HG03108 (cell line): ENCODE results near the gene ABHD17A.
"Not testable (repeated sequence)": the region's sequence is repeated elsewhere in the genome, so short reads cannot be mapped to it uniquely, and the experiment has no call there.

ENCODE experiments used
- ATAC-seq: cut with Tn5 transposase; IDR thresholded peaks from one replicate; pipeline ENCODE4 v1.9.1; 2021; ENCODE audit warnings: moderate library complexity; ENCODE audit not compliant: unreplicated experiment

The ABHD17A gene

DNA sequence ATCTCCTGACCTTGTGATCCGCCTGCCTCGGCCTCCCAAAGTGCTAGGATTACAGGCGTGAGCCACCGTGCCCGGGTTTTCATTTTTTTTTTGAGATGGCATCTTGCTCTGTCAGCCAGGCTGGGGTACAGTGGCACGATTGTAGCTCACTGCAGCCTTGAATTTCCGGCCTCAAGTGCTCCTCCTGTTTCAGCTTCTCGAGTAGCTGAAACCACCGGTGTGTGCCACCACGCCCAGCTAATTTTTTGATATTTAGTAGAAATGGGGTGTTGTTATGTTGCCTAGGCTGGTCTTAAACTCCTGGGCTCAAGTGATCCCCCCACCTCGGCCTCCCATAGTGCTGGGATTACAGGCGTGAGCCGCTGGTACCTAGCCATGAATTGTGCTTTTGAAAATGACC, 25.8 kb upstream of the ABHD17A start:
- ATAC-seq, result no peak

DNA sequence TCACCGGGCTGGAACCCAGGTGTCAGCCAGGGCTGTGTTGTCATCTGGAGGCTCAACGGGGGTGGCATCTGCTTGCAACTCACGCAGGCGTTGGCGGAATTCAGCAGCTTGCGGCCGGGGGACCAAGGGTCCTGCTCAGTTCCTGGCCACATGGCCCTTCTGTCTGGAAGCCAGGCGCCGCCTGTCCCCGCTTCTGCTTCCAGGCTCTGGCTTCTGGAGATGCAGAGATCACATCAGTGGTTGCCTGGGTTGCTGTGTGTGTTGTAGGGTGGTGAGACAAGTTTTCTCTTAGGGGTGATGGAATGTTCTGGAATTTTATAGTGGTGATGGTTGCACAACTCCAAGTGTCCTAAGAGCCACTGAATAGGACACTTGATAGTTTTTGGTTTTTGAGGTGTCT, 24.9 kb upstream of the ABHD17A start:
- ATAC-seq, result no peak

DNA sequence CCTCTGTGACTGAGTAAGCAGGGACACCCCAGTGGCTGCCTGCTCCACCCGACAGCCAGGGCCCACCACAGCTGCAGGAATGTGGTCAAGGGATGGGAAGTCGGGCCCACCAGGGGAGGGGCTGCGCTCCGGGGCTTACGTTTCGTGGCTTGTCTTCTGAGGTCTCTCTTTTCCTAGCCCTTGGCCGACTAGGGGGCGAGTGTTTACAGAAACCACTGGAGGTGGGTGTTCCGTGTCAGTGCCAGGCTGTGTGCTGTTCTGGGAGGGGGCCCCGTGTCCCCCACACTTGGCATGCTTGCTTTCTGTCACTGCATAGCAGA, 24.4 kb upstream of the ABHD17A start:
- ATAC-seq, result no peak

DNA sequence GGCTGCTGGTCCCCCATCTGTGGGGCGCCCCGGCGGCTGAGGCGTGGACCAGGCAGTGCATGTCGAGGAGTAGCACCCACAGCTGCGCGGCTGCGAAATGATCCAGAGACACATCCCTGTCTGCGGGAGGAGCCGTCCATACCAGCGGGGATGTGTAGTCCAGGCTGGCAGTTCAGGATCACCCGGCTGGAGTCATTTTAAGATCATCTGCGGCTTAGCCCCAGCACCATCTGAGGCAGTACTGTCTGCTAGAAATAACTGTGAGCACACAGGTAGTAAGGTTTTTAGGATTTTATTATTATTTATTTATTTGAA, 23.0 kb upstream of the ABHD17A start:
- ATAC-seq, result no peak

DNA sequence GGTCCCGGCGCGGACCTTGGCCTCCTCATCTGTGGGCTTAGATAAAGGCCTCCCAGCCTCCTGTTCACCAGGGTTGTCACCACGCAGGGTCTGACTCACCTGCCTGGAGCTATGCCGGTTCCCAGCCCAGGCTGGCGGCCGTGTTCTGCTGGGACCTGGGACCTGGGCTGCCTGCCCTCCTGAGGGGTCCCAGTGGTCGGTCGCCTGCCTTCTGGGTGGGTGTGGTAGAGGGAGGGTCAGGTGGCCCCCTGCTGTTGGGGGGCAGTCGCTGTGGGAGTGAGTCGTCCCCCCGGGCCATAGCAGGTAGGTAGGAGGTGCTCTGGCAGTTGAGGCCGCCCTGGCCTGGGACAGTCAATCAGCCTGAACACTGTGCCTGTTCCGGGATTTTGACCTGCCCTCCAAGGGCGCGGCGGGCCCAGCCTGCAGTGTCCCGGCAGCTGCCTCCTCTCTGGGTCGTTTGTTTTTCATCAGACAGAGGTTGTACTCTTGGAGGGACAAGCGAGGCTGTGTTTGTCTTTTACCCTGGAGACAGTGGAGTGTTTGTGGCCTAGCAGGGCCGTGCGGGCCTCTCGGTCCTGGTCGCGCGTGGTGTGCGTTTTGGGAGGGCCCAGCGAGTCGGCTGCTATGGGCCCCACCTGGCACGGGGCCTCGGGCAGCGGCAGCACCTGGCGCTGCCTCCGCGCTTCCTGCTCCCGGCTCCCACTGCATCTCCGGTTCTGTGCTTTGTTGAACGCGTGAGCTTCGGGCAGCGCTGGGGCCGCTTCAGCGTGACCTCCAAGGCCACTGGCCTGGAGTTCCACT, 22.5 kb upstream of the ABHD17A start:
- no peak for ATAC-seq

DNA sequence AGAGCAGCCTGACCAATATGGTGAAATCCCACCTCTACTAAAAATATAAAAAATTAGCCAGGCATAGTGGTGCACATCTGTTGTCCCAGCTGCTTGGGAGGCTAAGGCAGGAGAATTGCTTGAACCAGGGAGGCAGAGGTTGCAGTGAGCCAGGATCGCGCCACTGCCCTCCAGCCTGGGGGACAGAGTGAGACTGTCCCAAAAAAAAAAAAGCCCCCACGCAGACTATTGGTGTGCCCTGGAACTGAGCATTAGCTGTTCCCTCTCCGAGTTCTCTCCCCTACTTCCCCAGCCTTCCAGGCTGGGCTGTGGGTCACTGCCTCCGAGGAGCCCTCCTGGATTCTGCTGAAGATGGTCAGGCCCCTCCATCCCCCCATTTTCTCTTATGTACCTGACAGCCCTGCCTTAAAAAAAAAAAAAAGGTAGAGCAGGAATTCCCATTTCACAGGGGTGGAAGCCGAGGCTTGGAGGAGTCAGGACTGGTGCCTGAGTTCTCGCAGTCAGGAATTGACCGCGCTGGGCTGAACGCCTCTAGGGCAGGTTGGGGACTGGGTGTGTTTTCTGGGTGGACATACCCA, 21.8 kb upstream of the ABHD17A start:
- no peak for ATAC-seq

DNA sequence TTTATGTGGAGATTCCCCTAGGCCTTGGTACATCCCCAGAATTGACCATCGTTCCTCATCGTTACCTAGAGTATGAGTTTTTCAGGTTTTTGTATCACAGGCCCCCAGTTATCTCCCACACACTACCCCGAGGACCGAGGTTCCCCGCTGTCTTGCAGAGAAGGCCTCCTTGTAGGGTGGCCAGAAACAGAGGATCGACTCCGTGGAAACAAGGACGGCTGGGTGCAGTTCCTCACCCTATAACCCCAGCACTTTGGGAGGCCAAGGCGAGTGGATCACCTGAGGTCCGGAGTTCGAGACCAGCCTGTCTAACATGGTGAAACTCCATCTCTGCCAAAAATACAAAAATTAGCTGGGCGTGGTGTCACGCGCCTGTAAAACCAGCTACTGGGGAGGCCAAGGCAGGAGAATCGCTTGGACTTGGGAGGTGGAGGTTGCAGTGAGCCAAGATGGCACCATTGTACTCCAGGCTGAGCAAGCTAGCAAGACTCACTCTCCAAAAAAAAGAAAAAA, 20.6 kb upstream of the ABHD17A start:
- no peak for ATAC-seq

DNA sequence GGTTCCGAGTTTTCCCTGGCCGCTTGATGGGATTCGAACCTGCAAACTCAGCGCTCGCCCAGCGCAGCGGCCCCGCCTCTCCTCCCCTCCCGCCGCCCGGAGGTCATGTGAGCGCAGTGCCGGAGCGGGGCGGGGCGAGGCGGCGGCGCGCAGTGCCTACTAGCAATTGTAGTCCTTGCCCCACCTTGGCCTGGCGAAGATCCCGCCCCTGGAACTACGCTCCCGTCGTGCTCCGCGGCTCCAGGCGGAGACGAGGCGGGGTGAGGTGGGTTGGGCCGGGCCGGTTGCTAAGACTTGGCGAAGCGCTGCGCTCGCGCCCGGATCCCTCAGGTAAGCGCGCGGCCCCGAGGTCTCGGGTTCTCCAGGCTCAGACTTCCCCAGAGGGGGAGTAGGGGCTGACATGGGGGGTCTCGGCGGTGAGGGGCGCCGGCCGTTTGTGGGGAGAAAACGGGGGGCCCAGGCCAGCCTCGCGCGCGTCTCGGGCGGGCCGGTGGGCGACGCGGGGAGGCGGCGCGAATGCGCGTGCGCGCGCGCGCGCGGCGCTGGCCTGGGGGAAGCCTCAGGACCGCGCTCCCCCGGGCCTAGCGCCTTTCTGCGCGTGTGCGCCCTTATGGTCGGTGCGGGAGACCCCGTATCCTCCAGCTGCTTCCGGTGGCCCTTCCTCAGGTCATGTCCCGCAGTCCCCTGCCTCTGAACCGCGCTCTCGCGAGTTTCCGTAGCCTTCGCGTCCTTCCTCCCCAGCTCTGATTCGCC, 20.0 kb upstream of the ABHD17A start, which contains the start of the genes ADAT3 and SCAMP4:
ADAT3 (plus strand) TSS at position 290 of the 753 bp plus-strand sequence. CDS start 6,649 bp downstream, outside the sequence.
SCAMP4 (plus strand) TSS at position 290 of the 753 bp plus-strand sequence. CDS start 9,621 bp downstream, outside the sequence.
- peak; percentile 77 for ATAC-seq

DNA sequence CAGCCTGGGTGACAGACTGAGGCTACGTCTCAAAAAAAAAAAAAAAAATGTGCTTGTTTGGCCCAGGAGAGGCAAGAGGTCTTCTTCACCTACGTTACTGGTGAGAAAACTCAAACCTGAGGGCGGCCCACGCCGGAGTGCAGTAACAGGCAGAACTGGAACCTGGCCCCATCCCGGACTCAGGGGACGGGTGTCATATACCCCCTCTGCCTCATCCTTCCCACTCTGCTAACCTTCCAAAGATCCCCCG, 19.5 kb upstream of the ABHD17A start:
- no peak for ATAC-seq

DNA sequence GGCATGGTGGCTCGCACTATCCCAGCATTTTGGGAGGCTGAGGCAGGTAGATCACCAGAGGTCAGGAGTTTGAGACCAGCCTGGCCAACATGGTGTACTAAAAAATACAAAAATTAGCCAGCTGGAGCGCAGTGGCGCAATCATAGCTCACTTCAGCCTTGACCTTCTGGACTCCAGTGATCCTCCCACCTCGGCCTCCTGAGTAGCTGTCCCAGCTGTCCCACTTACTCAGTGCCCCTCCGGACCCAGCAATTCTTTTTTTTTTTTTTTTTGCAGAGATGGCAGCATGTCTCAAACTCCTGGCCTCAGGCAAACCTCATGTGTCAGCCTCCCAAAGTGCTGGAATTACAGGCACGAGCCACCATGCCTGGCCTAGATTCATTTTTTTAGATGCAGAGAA, 17.6 kb upstream of the ABHD17A start:
- ATAC-seq, result no peak

DNA sequence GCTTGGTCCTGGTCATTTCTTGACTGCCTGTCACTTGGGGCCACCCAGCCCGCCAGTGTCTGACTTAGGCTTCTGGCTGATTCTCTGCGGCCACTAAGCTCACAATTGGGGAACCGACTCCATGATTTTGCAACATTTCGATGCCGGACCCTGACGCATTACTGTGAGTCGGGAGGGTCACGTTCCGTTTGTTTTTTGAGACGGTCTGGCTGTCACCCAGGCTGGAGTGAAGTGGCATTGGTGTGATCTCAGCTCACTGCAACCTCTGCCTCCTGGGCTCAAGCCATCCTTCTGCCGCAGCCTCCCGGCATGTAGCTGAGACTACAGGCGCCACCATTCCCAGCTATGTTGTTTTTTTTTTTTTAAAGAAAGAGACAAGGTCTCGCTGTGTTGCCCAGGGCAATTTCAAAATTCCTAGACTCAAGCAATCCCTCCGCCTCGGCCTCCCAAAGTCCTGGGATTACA, 16.7 kb upstream of the ABHD17A start:
- ATAC-seq, result no peak

DNA sequence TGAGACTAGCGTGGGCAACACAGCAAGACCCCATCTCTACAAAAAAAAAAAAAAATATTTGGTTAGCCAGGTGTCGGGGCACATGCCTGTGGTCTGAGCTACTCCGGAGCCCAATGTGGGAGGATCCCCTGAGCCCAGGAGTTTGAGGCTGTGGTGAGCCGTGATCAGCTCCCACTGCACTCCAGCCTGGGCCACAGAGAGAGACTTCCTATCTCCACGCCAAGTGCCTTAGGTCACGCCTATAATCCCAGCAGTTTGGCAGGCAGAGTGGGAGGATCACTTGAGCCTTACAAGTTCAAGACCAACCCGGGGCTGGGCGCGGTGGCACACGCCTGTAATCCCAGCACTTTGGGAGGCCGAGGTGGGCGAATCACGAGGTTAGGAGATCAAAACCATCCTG, 11.2 kb upstream of the ABHD17A start:
- no peak for ATAC-seq

DNA sequence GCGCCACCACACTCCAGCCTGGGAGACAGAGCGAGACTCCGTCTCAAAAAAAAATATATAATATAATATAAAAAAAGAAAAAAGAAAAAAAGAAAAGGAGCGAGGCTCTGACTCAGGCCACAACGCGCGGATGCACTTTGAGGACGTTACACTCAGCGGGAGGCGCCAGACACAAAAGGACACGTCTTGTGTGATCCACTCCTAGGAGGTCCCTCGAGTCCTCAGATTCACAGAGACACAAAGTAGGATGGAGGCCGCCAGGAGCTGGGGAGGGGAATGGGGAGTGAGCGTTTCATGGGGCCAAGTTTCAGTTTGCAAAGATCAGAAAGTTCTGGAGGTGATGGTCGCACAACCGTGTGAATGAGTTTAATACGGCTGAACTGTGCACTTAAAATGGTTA, 8.5 kb upstream of the ABHD17A start:
- ATAC-seq, result no peak

DNA sequence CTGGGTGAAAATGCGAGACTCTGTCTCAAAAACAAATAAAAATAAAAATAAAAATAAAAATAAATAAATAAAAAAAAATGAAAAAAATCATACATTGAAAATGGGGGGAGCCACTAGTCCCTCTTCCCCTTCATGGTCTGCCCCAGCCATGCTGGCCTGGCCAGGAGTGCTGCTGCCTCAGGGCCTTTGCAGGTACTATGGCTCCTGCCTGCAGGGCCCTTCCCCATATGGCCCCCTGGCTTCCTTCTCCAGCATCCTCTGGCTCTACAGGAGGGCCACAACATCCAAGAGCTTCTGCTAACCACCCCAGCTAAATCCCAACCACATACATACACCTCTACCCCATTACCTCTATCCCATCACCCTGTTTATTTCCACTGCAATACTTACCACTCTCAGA, 4.6 kb upstream of the ABHD17A start:
- no peak for ATAC-seq

DNA sequence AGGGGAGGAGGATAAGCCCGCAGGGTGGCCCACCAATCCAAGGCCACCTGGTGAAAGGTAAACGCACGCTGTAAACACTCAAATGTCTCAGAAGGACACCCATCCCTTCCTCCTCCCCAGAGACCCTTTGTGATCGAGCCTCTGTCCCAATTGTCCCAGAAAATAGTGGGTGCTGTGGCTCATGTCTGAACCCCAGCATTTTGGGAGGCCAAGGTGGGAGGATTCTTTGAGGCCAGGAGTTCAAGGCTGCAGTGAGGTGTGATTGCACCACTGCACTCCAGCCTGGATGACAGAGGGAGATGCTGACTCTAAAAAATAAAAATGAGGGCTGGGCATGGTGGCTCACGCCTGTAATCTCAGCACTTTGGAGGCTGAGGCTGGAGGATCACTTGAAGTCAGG, 3.1 kb upstream of the ABHD17A start:
- no peak for ATAC-seq

DNA sequence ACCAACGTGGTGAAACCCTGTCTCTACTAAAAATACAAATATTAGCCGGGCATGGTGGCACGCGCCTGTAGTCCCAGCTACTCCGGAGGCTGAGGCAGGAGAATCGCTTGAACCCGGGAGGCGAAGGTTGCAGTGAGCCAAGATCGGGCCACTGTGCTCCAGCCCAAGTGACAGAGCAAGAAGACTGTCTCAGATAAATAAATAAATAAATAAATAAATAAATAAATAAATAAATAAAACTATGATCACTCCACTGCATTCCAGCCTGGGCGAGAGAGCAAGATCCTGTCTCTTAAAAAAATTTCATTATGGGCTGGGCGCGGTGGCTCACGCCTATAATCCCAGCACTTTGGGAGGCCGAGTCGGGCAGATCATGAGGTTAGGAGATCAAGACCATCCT, 1.1 kb upstream of the ABHD17A start:
- not testable (repeated sequence) for ATAC-seq

DNA sequence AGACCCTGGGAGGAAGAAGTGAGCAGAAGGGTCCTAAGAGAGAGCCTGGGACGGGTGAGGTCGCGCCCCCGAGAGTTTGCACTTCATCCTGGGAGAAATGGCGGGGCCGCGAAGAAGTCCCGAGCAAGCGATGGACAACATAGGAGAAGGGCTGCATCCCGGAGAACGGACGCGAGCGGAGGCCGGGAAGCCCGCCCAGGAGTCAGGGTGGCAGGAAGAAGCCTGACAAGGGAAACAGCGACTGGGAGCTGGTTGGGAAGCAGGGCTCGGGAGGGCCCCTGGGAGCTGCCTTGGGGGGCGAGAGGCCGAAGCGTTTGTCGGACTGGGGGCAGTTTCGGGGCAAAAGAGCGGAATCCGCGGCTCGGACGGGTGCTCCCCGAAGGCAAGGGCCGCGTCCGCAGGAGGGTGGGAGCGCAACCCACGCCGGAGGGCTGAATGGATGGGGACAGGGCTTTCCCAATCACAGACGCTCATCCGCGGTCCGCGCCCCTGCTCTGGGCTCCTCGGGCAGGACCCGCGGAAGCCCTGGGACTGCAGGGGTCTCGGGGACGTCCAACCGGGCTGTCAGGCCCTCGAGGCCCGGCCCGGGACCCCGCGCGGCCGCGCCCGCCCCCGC, 469 bp downstream of the ABHD17A start:
- no peak for ATAC-seq

DNA sequence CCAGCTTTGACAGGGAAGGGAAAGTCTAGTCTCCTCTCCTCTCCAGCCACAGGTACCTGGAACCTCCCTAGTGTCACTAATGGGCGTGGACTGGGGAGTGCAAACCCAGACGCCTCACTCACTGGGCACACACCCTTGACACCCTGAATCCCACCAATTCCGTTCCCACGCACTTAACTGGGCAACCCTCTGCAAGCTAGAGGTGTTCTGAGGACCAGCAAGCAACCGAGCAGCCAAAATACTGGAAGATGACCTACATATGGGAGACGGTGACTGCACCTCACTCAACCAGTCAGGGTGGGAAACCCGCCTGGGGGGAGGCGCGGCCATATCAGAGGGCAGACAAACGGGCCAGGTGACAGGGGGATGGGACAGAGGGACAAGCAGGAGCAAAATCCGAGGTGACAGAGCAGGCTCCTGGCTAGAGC, 991 bp downstream of the ABHD17A start:
- ATAC-seq, result no peak

DNA sequence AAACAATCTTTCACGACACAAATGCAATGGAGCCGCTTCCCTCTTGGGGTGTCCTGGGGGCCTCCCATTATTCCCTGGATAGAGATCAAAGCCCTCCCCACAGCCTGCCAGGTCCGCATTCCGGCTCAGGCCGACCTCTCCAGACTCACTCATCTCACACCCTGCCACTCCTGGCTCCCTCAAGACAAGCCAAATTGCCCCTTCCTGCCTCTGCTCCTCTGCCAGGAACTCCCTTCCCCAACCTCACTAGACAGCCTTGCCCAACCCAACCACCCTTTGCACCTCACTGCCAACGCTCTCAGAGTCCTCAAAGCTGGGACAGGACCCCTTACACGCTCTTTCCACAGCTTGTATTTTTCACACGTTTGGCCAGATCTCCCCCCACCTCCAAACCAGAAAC, 1.5 kb downstream of the ABHD17A start:
- ATAC-seq, result no peak

DNA sequence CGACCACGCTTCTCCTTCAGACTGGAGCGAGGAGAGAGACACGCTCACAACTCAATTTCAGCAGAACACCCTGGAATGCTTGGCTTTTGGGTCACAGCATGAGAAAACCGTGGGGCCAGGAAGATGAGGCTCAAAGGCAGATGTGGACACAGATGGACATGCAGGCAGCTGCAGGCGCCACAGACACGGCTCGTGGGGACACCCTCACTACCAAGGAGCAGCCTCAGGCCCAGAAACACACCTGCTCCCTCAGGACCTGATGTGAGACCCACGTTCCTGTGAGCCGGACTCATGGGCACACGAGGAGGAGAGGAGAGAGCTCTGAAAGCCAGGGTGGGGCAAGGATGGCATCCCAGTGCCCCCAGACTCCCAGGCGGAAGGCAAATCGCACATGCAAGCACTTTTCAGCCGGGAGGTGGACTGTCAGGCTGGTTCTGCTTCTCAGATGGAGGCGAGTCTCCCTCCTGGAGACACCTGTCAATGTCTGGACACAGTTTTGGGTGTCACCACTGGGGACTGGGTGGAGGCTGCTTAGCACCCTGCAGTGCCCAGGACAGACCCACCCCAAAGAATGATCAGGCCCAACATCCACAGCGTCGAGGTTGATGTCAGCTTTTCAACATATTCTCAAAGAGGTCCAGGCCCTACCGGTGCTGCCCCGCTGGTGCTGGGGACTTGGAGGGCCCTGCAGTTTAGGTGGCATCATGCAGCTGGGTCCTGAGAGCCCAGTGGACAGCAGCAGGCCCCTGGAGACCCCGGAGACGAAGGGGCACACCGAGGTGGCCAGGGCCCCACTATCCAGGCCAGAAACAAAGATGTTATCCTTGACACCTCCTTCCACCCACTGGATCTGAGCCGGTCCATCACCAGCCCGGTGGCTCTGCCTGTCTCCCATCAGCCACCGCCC, 2.3 kb downstream of the ABHD17A start:
- ATAC-seq, result no peak
